OCI-LY1 (cell line): ENCODE measurements around the gene FAM110A.

Experiments
- EZH2 ChIP-seq: fragments of 200-600 bp; sonication (generic), shearing (Covaris generic); IDR thresholded peaks from 2 replicates; pipeline ENCODE4 v1.8.0; 2017; ENCODE audit warnings: borderline replicate concordance, mixed run types, mild to moderate bottlenecking, antibody characterized with exemption, low read length, moderate library complexity, mixed read lengths
- TF ChIP-seq, protein P1 (sequence below): fragments of 200-600 bp; sonication (generic), shearing (Covaris generic); IDR thresholded peaks from 2 replicates; pipeline ENCODE4 v1.5.1; 2017; ENCODE audit warnings: mild to moderate bottlenecking, antibody characterized with exemption, low read length, moderate library complexity, mixed read lengths

DNA sequence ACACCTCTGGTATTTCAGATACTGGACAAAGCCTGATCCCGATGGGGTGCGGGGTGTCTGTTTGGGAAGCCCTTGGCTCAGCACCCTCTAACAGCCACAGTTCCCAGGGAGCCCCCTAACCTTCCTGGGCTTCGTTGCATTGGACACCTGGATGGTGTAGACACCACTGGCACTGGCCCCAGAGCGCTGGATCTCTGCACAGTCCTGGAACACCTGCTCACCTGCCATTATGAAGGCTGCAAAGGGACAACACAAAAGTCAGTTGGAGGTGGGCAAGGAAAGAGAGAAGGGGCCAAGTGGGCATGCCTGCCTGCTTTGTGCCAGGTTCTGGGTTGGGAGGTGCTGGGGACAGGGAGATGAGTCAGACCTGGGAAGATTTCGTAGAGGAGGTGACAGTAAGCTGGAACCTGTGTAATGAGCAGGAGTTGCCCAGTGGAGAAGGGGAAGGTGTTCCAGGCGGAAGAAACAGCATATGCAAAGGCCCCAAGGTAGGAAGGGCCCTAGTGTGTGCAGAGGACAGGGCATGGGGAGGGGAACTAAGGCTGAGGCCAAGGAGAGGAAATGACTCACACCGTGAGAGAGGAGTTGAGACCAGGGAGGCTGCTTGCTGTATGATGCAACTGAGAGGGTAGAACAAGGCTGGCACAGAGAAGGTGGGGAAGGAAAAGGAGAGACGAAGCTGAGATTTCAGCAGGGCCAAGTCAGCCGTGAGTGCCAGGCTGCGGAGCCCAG is 47.7 kb downstream of the FAM110A start:
- TF ChIP-seq, protein P1, sequence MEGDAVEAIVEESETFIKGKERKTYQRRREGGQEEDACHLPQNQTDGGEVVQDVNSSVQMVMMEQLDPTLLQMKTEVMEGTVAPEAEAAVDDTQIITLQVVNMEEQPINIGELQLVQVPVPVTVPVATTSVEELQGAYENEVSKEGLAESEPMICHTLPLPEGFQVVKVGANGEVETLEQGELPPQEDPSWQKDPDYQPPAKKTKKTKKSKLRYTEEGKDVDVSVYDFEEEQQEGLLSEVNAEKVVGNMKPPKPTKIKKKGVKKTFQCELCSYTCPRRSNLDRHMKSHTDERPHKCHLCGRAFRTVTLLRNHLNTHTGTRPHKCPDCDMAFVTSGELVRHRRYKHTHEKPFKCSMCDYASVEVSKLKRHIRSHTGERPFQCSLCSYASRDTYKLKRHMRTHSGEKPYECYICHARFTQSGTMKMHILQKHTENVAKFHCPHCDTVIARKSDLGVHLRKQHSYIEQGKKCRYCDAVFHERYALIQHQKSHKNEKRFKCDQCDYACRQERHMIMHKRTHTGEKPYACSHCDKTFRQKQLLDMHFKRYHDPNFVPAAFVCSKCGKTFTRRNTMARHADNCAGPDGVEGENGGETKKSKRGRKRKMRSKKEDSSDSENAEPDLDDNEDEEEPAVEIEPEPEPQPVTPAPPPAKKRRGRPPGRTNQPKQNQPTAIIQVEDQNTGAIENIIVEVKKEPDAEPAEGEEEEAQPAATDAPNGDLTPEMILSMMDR = no peak
- TF ChIP-seq EZH2 = no peak
